Measurements from ENCODE around the gene IDH3A.

Gene IDH3A

DNA sequence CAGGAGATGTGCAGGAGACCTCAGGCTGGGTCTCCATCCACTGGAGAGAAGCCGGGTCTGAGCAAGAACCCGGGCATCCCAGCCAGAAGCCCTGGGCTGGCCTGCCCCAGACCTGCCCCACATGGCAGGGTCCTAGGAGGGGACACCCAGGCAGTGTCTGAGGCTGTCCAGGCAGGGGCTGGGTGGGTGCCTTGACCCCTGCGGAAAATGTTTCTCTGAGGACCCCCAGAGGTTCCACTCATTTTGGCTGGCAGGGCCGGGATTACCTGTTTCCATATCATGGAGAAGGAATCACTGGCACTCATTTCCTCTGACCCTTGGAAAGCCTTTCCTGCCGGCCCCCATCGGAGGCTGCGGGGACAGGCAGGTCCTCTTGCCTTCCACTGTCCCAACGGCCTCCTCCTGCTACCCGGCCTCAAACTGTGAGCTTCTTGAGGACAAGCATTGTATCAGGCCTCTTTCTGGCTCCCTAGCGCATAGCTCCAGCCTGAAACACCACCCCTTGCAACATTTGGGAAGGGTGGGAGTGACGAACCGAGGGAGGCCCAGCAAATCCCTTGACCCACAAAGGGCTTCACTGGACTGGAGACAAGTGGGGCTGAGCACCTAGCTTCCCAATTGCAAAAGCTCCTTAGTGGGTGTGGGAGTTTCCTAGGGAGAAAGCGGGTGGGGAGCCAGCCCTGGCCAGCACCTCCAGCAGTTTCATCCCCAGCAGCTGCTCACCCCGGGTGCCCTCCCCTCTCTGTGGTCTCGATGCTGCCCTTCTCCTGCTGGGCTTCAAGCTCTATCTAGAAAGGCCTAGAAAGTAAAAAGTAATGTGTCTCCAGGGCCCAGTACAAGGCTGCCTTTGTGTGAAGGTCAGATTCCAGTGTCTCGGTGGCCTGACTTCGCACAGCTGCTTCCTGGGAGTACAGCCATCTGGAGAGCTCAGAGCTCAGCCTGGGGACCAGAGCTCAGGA is 55.5 kb downstream of the IDH3A start:
- peak; percentile 43 to 59 for DNase-seq

DNA sequence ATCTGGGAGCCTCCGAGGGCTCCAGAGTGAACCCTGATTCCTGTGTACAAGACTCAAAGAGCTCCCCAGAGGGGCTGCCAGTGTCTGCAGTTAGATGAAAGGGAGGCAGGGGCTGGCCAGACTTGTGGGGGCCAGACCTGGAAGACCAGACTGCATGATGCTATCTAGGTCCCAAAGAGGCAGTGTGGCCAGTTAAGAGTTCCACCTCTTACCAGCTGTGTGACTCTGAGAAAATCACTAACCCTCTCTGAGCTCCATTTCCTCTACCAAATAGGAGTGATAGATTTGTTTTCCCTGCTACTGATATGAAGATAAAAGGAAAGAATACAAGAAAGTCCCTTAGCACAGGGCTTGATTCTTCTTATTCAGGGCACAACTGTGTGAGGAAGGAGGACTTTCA is 56.2 kb downstream of the IDH3A start:
- no peak for DNase-seq

DNA sequence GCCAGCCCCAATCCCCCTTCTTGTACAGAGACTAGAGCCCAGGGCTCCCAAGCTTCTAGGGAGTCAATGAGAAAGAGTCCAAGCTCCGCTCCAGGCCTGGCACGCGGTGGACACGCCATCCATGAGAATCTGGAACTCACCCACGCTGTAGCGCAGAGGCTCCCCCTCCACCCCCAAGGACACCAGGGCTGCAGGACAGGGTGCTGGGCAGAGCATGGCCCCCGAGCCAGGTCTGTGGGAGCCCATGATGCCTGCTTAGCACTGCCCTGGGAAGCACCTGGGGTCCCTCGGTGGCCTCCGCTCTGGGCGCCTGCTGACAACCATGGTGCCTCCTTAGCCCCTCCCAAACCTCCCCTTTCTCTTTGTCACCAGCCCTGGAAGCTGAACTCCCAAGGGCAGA is 56.7 kb downstream of the IDH3A start:
- no peak for DNase-seq

DNA sequence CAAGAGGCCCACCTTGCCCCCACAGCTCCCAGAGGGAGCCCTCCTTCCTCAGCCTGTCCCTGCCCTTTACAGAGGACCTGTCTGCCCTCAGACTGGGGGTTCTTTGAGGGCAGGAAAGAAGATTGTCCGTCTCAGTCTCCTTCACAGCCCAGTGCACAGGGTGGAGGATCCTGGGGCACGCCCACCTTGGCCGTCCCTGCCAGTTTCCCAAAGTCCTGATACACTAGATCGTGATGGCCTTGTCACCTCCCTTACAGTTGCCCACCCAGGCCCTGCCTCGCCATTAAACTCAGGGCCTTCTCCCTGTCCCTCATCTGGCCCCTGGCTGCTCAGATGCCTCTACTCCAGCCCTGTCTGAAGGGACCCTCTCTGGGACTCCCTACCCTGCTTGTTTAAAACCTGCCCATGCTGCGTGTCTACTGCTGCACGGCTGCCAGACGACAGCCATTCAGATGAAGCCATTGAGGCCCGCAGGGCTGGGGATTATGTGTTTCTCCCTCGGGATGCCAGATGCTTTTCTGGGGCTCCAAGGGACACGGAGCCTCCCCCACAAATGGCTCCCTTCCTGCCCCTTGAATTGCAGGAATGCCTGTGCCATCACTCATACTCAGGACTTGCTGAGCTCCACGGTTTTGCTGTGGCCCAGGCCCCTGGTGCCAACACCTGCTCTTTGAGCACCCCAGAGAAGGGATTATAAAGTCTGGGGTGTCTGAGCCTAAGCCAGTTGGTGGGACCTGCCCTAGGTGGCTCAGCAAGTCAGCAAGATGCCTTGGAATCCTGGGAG is 57.4 kb downstream of the IDH3A start:
- DNase-seq = no peak

DNA sequence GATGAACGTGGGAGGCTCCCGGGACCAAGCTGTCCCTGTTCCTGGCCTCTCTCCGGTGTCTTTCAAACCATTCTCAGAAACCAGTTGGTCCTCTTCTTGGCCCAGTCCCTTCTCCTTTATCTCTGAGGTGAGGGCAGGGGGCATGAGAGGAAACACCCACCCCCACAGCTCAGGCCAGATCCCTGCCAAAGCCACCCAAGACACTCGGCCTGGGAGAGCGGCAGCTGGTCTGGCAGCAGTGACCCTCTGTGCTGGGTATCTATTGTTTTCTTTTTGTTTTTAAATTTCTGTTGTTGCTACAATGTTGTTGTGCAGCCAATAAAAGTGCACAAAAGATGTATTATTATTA is 57.9 kb downstream of the IDH3A start:
- DNase-seq = no peak

DNA sequence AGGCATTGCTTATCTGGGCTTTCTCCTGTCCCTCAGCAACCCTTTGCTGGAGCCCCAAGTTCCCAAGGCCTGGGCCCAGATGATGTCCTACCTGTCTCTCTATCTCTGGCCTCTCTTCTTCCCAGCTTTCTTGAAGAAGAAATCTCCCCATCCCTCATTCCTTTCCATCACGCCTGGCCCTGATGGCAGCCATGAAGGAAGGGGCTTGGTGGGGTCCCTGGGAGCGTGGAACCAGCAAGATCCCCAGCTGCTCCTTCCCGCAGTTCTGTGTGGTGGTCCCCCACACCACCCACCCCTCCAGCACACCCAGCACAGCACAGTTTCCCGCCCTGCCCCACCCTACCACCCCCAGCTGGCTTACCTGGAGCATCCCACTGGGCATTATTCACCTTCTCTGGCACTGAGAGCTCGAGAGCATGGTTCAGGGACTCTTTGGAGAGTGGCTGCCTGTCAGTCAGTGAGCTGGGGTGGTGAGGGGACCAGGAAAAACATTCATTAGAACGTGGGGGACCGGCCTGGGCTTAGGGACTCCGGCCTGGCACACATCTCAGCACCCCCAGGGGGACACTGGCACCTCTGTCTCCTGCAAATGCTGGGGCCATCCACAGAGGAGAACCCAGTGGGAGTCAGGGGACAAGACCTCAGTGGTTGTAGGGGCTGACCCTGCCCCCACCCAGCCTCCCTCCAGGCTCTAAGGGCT is 58.6 kb downstream of the IDH3A start:
- no peak for DNase-seq

DNA sequence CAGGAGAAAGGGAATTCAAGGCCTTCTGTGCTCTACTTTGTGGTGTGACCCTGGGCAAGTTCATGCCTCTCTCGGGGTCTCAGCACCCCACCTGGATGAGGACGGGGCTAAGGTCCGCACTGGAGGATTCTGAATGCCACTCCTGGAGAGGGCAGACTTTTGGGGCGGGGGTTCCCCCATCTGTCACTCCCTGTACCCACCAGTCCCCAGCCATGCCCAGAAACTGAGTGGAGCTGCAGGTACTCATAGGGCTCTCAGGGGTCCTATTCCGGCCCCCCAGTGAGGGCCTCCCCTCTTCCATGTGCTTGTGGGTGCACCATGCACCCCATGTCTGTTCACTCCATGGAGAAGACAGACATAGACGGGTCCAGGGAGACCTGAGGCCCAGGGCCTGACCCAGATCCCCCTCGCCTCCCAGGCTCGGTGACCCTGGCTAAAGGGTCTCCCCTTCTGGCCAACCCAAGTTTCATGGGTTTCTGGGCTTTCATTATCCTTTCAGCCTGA is 59.2 kb downstream of the IDH3A start:
- no peak for DNase-seq

DNA sequence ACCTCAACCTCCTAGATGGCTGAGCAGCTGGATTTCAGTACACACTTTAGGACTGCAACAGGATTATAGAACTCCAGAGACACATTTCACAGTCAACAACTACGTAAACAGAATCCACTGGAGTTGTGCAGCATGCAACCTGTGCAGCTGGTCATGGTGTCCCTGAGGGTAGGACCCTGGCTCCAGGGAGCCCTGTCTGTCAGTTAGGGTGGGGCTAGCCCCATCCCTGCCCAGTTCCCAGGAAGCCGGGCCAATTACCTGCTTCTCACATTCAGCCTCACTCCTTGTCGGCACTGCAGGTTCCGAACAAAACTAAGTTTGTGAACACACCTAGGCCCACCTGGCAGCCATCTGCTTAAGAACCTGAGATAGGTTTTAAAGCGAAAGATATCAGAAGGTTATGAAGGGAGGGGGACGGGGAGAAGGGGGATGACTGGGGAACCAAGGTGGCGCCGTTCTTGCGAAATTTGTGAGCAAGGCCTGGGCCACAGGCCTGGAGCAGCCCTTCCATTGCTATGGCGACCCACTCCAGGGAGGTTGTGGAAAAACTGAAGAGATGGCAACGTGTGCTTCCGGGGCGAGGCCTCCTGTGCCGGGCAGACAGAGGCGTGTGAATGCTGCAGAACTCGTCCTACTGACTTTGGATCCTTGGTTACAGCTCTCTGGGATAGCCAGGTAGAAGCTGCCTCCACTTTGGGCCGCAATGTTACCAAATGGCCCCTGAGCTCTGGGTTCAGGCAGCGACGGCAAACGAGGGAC is 59.9 kb downstream of the IDH3A start:
- DNase-seq = no peak

DNA sequence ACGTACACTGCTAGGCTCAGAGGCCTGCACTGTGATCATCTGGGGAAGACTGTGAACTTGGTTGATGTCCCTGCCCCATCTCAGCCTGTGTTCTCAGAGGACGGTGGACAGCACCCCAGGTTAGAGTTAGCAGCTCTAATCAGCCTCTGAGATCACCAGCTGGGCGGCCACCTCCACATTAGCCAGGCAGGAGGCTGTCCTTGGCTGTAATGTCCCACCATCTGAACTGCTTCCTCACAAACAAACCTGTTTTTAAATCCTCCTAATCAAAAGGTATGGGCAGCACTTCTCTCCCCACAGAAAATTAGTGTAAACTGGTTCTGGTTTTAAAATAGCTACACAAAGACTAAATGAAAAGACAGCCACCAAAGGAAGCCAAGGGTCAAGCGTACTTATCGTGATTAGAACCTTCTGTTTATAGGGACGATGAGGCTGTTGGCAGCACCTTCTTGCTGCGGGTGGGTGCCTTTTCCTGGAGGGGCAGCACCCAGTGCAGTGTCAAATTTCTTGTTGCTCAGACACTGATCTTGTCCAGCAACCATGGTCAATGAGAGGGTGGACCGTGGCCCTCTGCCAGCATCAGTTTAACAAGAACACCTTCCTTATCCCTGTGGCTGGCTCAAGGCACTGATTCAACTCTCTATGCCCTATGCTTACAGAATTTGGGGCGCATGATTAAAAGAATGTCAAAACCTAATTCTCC is 60.6 kb downstream of the IDH3A start:
- DNase-seq = no peak

DNA sequence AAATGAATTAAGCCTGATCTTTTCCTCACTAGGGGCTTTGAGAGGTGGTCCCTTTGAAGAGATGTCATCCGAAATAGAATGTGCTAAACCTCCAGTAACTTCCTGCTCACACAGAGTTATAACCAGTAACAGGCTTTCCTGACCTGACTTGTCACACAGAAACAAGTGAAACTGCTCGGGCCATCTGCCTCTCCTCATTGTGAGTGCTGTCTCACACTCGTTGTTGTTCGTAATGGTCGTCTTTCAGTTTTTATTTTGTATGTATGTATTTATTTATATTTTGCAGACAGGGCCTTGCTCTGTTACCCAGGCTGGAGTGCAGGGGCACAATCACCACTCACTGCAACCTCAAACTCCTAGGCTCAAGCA is 61.2 kb downstream of the IDH3A start:
- DNase-seq = no peak

DNA sequence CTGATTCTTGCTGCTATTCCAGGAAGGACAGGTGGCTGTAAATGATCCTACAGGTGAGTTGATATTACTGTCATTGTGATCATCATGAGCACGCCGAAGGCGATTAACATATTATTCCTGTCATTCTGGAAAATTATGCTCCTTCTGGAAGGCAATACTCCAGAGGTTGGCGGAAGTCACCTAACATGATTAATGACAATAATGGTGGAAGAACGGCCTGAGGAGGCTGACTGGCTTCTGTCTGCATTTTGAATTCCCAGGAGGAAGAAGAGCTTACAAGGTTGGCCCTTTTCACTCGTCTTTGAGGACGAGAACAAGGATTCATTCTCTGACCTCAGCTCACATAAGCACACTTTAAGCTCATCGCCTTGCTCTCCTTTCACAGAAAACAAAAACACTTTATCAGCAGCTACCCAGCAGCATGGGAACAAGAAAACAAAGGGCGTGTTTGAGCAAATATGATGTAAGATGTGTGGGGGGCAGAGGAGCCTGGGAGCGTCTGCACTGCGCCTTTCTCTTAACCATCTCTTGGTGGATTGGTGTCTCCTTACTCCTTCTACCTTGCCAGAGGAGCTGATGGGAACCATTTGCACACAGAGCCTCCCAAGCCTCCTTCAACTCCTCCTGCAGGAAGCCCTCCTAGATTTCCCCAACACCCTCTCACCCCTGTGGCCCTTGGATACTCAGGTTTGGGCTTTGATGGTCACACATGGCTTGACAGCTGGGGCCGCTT is 62.2 kb downstream of the IDH3A start:
- peak in 1 of 2 donors; percentile 64 for DNase-seq

DNA sequence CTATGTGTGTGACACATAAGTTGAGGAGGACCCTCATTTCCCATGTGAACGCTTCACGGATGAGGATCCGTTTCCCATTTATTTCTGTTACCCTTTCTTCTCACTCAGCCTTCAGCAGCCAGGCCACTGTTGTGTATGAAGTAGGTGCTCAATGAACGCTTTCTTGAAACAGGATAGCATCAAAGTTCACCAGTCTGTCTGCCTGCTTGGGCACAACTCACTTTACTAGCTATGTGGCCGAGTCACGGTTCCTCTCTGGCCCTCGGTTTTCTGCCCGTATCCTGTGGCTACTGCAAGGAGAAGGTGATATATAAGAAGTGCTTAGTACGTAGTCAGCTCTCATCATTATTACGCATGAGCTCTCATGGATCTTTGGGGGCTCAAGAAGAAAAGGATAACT is 62.8 kb downstream of the IDH3A start:
- no peak for DNase-seq

DNA sequence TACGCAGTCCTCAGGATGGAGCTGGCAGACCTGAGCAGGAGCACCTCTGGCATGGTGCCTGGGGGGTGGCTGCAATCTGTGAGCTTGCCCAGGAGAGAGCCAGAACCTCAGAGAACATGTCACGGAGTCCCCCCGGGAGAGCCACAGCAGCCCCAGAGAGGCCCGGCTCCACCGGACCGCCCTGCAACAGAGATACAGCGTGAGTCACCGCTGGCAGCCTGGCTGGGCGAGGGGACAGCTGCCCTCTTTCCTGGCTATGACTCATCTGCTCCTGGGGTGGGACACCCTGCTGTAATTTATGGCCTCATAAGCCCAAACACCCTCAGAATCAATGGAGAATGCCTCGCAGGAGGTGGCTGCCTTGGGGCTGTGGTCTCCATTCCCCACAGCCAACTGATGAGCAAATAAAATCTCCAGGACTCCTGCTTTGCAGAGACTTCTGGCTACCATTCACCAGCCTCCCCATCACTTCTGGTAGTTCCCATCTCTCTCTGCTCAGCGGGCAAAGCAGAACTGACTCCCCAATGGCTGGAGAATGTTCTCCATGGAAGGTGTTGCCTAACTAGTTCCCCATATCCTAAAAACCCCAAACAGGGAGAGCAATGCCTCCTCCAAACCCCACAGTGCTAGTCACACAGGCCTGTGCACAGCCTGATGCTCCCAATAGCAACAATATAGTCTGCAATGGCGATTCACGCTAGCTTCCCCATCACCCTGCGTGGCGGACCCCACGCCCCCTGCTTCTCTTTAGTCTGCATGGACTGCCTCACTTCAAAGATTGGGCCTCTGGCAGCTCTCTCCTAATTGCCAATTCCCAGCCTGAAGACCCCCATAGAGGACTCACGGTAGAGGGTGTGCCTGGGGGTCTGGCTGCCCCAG is 63.6 kb downstream of the IDH3A start:
- DNase-seq = no peak

DNA sequence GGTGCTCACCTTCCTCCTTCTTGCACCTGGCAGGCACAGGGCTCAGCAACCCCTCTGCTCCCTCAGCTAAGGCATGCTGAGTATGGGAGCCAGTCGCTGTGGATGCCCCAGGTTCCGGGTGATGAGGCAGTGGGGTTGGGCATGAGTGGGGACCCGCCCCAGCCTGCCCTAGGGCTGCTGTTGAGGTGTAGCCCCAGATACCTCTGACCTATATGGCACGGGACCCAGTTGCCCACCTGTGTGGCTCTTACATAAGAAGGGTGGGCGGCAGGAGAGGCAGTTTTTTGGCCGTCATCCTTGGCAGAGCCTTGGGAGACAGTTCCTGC is 64.2 kb downstream of the IDH3A start:
- no peak for DNase-seq

DNA sequence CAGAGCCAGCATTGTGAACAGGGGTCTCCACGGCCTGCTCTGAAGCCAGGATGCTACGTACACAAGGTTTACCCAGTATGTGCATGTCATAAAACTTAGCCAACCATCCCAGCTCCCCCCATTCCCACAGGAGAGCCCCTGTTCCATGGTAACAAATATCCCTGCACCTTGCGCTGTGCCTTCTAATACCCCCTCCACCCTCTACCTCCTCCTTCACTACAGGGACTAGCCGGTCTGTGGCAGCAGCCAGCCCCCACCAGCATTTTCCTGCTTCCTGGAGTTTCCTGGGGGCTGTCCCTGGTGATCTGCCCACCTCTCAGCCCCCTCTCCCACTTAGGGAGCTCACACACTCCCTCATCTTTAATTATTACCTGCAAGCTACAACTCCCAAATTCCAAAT is 64.8 kb downstream of the IDH3A start:
- DNase-seq = no peak

DNA sequence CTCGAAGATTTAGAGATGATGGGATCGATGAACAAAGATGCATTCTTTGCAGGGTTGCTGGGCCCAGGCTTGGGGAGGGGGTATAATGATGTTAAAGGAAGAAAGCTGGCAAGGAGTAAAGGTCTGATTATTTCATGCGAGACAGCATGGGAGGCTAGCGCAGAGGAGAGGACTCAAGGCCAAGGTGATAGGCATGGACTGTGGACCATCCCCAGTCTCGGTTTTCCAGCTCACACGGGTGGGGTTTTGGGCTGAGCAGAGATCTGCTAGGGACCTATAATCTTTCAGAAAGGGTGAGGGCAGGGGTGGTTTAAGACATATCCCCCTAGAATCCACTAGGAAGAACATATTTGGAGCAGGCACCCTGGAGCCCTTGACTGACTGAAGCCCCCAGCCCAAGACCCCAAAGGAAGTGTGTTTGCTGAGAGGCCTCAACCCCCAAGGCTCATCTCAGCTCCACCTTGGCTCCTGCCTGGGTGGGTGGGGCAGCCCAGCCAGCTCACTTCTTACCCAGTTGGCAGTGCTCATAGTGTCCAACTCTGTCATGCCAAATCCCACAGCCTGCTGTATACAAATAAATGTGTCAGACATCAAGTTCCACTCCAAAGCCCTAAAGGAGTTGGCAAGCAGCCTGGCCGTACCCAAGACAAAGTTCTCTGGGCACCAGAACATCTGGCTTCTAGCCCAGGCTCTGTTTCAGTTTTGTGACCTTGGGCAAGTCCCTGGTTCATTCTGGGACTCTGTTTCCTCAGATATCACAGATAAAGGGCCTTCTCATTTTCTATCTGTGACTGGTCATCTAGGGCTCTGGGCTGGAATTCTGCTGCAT is 67.3 kb downstream of the IDH3A start:
- peak; percentile 33 to 52 for DNase-seq

DNA sequence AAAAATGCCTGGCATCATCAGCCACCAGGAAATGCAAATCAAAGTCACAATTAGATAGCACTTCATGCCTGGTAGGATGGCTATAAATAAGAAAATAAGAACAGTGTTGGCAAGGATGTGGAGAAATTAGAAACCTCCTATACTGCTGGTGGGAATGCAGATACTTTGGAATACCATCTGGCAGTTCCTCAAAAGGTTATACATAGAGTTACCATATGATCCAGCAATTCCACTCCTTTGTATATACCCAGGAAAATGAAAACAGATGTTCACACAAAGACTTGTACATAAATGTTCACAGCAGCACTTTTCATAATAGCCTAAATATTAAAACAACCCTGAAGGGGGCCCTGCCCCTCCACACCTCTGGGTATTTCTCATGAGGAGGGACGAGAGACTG is 71.6 kb downstream of the IDH3A start:
- DNase-seq = no peak

Measured in hippocampal formation (tissue), 2 donors.